Neural progenitor cell (in vitro differentiated cells): ENCODE measurements around the gene STAT5B. TPM values are rescaled to one million over a fixed set of nuclear protein-coding genes. Genes with fewer than 3 reads are reported as not detected.

Source experiments
- DNase-seq: peaks from one replicate; pipeline ENCODE4 v3.0.0-alpha.2; 2016; ENCODE audit warnings: low spot score
- H2AFZ ChIP-seq: fragments of 200-600 bp; sonication (generic); replicated peaks from 2 replicates; pipeline ENCODE4 v1.6.1; 2016; ENCODE audit warnings: antibody characterized with exemption
- H3F3A ChIP-seq: fragments of 200-600 bp; sonication (generic); 2 replicates; pipeline ENCODE4 v1.6.1; 2016; ENCODE audit warnings: antibody characterized with exemption, low read depth
- H3K27ac ChIP-seq: fragments of 200-600 bp; sonication (generic); 2 replicates; pipeline ENCODE4 v1.5.1; 2016; ENCODE audit warnings: mild to moderate bottlenecking
- H3K27me3 ChIP-seq: fragments of 200-600 bp; sonication (generic); 2 replicates; pipeline ENCODE4 v1.6.1; 2016; ENCODE audit warnings: mild to moderate bottlenecking, moderate library complexity
- H3K36me3 ChIP-seq: fragments of 200-600 bp; sonication (generic); 2 replicates; pipeline ENCODE4 v1.5.1; 2016
- H3K4me1 ChIP-seq: fragments of 200-600 bp; sonication (generic); 2 replicates; pipeline ENCODE4 v1.6.1; 2016; ENCODE audit warnings: mixed run types
- H3K4me2 ChIP-seq: fragments of 200-600 bp; sonication (generic); 2 replicates; pipeline ENCODE4 v1.6.1; 2016
- H3K4me3 ChIP-seq: fragments of 200-600 bp; sonication (generic); 2 replicates; pipeline ENCODE4 v1.5.1; 2016
- H3K79me2 ChIP-seq: fragments of 200-600 bp; sonication (generic); 2 replicates; pipeline ENCODE4 v1.6.1; 2016; ENCODE audit warnings: low read depth
- H3K9ac ChIP-seq: fragments of 200-600 bp; sonication (generic); 2 replicates; pipeline ENCODE4 v1.6.1; 2016
- H3K9me3 ChIP-seq: fragments of 200-600 bp; sonication (generic); 2 replicates; pipeline ENCODE4 v1.5.1; 2016; ENCODE audit warnings: low read depth
- H4K20me1 ChIP-seq: fragments of 200-600 bp; sonication (generic); 2 replicates; pipeline ENCODE4 v1.6.1; 2016; ENCODE audit warnings: low read depth
- H3K27ac Mint-ChIP-seq: 3 replicates; pipeline ENCODE4 v1.8.0; 2021; ENCODE audit warnings: mixed read lengths
- H3K27me3 Mint-ChIP-seq: 2 replicates; pipeline ENCODE4 v1.8.0; 2022; ENCODE audit warnings: low read depth, mild to moderate bottlenecking, inconsistent platforms, moderate library complexity, mixed read lengths; ENCODE audit not compliant: insufficient read depth
- H3K36me3 Mint-ChIP-seq: 3 replicates; pipeline ENCODE4 v1.8.0; 2021; ENCODE audit warnings: mixed read lengths
- H3K4me1 Mint-ChIP-seq: 3 replicates; pipeline ENCODE4 v1.8.0; 2021; ENCODE audit warnings: mixed read lengths
- H3K4me3 Mint-ChIP-seq: 3 replicates; pipeline ENCODE4 v1.8.0; 2021; ENCODE audit warnings: mild to moderate bottlenecking, moderate library complexity, mixed read lengths
- H3K9me3 Mint-ChIP-seq: 3 replicates; pipeline ENCODE4 v1.8.0; 2020; ENCODE audit warnings: mixed read lengths
- CTCF ChIP-seq: fragments of 200-600 bp; sonication (generic); IDR thresholded peaks from 2 replicates; pipeline ENCODE4 v1.5.1; 2017; ENCODE audit warnings: antibody characterized with exemption, mild to moderate bottlenecking
- EZH2 ChIP-seq: fragments of 200-600 bp; sonication (generic); IDR thresholded peaks from 2 replicates; pipeline ENCODE4 v1.6.1; 2017; ENCODE audit warnings: antibody characterized with exemption, mild to moderate bottlenecking, moderate library complexity
- EZH2phosphoT487 ChIP-seq: fragments of 200-600 bp; sonication (generic); IDR thresholded peaks from 2 replicates; pipeline ENCODE4 v1.6.1; 2017; ENCODE audit warnings: antibody characterized with exemption
- total RNA-seq: library from RNA; depleted of rRNA; stranded (reverse); fragments of >200 nt; gene quantifications from 2 replicates; pipeline ENCODE4 v1.2.3, GENCODE V29; 2015; ENCODE audit warnings: low replicate concordance

The STAT5B gene
- total RNA-seq, 1 donor from 2014 or later = 96.4 TPM

GRCh38 chr17:42182927-42183734 lies 93.1 kb downstream of the STAT5B start:
- Histone ChIP-seq H3K27ac (no peak overlapping the region), H3K27me3 (peaks cover 78% of the 10 kb centered on the region), H3F3A (peaks cover 36% of the 10 kb centered on the region), H3K79me2 (no peaks in the 10 kb centered on the region), H3K9me3 (no peaks in the 10 kb centered on the region), H4K20me1 (peaks cover 34% of the 10 kb centered on the region), H3K4me1 (peaks cover 30% of the 10 kb centered on the region), H3K4me3 (peak overlapping the region; percentile 44), H3K36me3 (no peaks in the 10 kb centered on the region), H2AFZ (peak overlapping the region; percentile 82), H3K4me2 (peak overlapping the region; percentile 75), H3K9ac (no peak overlapping the region)
- DNase-seq = no peak
- Mint-ChIP-seq H3K4me1 (peaks cover 31% of the 10 kb centered on the region), H3K27me3 (peaks cover 44% of the 10 kb centered on the region), H3K4me3 (peak overlapping the region; percentile 80), H3K9me3 (no peaks in the 10 kb centered on the region), H3K27ac (no peak overlapping the region), H3K36me3 (no peaks in the 10 kb centered on the region)
- no peak for TF ChIP-seq EZH2
- TF ChIP-seq CTCF = no peak
- TF ChIP-seq EZH2phosphoT487 = peak; percentile 12

- Histone ChIP-seq H3K4me2 (no peak overlapping the region), H4K20me1 (peaks cover 34% of the 10 kb centered on the region), H3K4me3 (no peak overlapping the region), H3F3A (peaks cover 36% of the 10 kb centered on the region), H3K27me3 (peaks cover 84% of the 10 kb centered on the region), H3K9ac (no peak overlapping the region), H3K4me1 (peaks cover 30% of the 10 kb centered on the region), H2AFZ (no peak overlapping the region), H3K79me2 (no peaks in the 10 kb centered on the region), H3K9me3 (no peaks in the 10 kb centered on the region), H3K27ac (no peak overlapping the region), H3K36me3 (no peaks in the 10 kb centered on the region)
- H3K9me3 Mint-ChIP-seq = no peaks in the 10 kb centered on the region
- H3K4me1 Mint-ChIP-seq = peaks cover 31% of the 10 kb centered on the region
- no peaks in the 10 kb centered on the region for H3K36me3 Mint-ChIP-seq
- DNase-seq = no peak
- TF ChIP-seq CTCF (no peak), EZH2phosphoT487 (no peak)
- peaks cover 48% of the 10 kb centered on the region for H3K27me3 Mint-ChIP-seq
- peak overlapping the region; percentile 55 for H3K4me3 Mint-ChIP-seq
- no peak overlapping the region for H3K27ac Mint-ChIP-seq
Observed at GRCh38 chr17:42181851-42182207, 94.4 kb downstream of the STAT5B start.

GRCh38 chr17:42180922-42181850 lies 95.0 kb downstream of the STAT5B start, which contains the start of gene KCNH4:
Gene KCNH4 (minus strand): TSS chr17:42181142. CDS start chr17:42180945, 197 bp downstream.
- Histone ChIP-seq H4K20me1 (peaks cover 34% of the 10 kb centered on the region), H2AFZ (no peak within 1 kb of the TSS), H3K4me2 (peak within 1 kb of the TSS; percentile 80), H3K27me3 (peaks cover 84% of the 10 kb centered on the region), H3K9me3 (no peaks in the 10 kb centered on the region), H3F3A (peaks cover 36% of the 10 kb centered on the region), H3K4me1 (peaks cover 29% of the 10 kb centered on the region), H3K4me3 (peak within 1 kb of the TSS; percentile 33), H3K36me3 (no peaks in the 10 kb centered on the region), H3K27ac (no peak within 1 kb of the TSS), H3K79me2 (no peaks in the 10 kb centered on the region), H3K9ac (no peak within 1 kb of the TSS)
- TF ChIP-seq CTCF = peak; percentile 45
- TF ChIP-seq EZH2phosphoT487 = peak; percentile 45
- TF ChIP-seq EZH2 = peak; percentile 53
- Mint-ChIP-seq H3K27ac (no peak within 1 kb of the TSS), H3K4me1 (peaks cover 29% of the 10 kb centered on the region), H3K4me3 (peak within 1 kb of the TSS; percentile 76), H3K9me3 (no peaks in the 10 kb centered on the region), H3K36me3 (no peaks in the 10 kb centered on the region), H3K27me3 (peaks cover 46% of the 10 kb centered on the region)
- peak; percentile 57 for DNase-seq
